Measurements from ENCODE around the gene FYN.
"Not testable (repeated sequence)": the region's sequence is repeated elsewhere in the genome, so short reads cannot be mapped to it uniquely, and the experiment has no call there.

FYN gene

DNA sequence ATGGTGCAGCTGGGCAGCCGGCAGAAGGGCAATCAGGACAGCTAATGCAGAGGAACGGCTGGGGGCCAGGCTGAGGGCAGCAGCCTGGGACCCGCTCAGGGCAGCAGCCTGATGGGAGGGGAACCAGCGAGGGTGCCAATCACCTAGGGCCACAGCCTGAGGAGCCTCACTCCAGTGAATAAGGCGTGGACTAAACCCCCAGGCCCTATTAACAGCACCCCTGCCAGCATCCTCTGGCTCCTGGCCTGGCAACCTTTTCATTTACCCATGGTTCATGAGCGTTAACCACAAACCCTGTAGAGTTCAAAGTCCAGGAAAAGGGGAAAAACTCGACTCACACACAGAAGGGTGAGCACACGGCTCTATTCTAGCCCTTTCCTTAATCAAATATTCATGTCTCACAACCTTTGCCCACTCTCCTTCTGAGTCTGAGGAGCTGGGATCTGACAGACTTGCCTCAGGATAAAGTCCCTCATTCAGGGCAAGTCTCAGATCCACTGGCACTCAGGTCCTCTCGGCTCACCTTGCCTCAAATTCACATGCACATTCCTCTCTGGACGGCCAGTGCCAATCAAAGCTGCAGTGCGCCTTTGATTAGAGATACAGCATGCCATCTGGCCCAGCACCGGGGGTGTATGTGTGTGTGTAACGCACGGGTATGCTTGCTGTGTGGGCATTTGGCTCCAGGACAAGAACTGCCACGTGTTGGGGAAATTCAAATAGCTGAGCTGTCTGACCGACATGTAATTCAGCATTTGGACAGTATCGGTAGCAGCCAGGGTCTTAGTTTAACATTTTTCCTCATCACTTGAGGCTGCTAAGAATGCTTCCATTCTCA, 180.7 kb downstream of the FYN start:
- no peak for DNase-seq

DNA sequence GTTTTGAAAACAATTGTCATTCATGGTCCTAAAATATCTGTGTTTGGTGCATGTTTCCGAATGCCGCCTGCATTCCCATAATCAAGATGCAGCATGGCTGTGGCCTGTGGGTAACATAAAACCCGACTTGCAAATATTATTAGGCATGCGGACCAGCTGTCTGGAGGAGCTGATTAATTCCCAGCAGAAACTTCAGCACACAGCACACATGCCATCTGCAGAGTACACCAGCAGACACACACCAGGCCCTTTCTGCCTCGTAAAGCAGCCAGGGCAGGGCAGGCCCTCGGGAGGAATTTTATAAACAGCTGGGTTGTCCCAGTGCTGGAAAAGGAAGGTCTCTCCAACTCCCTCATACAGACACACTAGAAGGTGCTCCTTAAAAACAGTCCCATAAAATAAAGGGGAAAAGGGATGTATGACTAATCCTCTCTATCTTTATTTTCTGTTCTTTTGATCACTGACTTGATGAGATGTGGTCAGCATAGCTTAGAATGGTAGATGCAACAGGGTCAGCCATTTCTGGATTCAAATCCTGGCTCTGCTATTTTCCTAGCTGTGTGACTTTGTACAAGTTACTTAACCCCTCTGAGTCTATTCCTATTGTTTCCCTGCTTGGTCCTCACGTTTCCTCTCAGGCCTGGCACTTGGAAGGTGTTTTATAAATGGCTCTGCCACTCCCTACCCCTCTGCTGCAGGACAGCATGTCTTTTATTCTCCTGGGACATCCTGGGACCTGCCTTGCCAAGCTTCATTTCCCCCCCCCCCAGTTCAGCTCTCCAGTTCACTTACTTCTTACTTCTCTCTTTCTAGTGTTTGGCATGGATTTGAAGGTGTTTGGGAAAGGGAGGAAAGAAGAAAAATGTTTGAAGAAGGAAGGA, 181.7 kb downstream of the FYN start:
- no peak for DNase-seq

DNA sequence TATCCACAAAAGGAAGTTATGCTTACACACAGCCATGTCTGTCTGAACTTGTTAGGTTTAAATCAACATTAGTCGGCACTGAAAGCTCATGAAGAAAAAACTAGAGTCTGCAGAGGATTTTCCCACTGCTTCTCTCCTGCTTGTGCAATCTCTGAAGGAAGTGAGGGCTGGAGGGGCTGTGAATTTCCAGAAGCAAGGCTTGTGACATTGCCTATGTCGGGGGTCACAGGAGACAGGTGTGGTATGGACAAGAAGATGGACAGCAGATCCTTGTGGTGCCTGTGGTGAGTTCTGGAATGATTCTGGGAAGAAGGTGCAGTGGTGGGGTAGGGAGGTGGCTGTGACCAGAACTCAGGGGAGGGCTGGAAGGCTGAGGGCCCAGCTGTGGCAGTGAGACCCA, 183.3 kb downstream of the FYN start:
- DNase-seq: no peak

DNA sequence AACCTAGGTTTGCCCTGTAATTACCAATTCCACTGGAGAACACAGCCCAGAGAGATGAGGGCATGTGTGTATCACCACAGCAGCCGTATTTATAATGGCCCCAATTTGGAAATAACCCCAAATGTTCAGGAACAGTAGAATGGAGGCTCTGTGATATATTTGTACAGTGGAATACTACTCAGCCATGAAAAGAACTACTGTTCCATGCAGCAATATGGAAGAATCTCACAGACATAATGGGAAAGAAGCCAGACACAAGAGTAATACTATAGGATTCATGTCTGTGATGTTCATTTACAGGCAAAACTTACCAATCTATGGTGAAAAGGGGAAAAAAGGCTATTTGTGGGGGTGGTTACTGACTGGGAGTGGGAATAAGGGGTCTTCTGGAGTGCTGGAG, 183.8 kb downstream of the FYN start:
- no peak for DNase-seq

DNA sequence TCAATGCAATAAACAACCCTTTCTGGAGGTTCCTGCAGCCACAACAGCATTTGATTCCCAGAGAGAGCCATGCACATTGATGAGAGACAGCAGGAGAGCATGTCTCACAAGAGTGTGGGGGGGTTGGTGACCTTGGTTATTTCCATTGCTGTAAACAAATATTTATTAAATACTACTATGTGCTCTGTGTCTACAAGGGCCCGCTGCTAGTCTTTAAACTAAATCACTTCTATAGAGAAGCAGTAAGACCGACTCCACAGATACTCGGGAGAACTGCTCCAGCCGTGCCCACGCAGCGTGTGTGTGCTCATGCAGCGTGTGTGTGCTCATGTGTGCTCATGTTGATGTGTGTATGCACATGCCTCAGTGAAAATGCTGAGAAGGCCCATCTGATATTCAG, 184.9 kb downstream of the FYN start:
- DNase-seq: no peak

DNA sequence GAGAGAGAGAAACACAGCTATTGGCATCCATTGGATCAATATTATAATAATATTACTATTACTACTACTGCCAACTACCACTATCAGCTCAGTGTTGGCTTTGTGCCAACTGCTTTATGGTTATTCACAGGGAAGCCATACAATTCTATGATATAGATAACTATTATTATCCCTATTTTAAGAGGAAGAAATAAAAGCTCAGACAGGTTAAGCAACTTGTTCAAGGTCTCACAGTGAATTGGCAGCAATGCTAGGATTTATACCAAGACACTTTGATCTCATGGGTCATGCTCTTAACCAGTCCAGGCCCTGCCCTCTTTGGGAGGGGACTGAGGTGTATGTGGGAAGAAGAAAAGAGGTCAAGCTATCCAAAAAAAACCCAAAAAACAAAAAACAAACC, 185.6 kb downstream of the FYN start:
- DNase-seq: no peak

DNA sequence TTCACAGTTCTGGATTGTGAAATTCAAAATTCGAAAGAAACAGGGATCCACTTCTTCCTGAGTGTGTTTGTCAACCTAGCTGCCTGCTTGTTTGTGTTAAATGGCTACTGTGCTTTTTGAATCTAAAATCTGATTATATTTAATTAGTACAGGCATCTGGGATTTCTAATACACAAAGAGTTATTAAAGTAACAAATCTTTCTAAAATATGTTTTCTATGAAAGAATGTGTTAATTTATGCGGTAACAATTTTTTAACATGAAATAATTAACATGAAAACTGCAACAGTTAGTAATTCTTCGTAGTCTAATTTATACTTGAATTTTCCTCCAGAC, 186.4 kb downstream of the FYN start:
- DNase-seq: no peak

DNA sequence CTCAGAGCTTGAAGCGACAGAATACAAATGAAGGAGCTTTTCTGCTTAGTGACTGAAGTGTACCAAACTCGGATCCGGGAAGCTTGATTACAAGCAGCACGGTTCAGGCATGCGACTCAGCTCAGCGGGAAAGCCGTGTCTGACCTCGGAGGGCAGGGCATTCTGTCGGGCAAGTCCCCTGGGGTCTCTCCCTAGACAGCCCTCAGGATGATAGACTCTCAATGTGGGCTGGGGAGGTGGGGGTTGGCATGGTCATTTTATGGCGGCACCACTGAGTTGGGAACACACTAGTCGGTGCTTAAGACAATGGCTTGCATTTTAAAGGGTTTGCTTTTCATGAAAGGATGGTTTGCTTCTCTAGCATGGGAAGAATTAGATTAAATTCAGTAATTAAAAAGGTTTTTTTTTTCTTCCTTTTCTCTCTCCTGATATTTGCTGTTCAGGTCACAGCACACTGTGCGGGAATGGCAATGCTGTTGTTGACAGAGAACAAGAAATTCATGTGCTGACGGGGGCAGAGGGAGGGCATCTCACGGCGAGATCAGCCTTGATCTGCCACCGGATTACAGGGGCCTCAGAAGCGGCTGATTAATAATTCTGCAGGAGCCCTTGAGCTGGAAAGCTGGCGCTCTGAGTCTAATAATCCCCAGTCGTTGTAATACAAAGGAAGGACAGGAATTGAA, 186.9 kb downstream of the FYN start:
- no peak for DNase-seq

DNA sequence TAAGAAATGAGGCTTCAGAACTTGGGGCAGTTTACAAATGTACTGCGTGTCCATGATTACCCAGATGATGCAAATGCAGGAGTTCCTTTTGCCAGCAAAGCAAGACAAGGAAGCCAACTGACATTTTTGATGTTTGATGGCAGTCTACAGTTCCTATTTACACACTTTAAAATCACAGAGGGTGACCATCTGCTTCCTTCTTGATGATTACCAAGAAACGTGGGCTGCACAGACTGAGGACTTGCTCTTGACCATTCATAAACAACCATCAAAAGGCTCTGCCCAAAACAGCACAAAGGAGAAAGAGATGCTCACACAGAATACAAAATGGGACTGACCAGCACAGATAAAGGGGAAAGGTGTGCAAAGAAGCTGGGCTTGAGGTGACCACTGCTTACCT, 187.7 kb downstream of the FYN start:
- DNase-seq: no peak

DNA sequence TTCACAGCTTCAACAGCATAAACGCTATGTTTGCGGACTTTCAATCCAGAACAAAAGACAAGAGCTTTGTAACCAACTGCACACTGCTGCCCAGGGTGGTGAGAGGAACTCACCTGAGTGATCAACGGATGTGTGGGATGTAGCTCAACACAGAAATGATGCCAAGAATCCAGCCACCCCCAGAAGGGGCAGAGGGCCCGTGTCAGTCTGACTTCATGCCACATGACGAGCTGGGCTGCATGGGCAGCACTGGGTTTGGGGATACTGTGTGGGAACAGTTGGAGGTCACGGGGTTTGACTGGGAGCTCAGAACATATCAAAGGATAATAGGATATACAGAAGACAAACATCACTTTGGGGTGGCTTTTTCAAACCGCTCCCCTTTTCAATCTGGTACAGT, 188.2 kb downstream of the FYN start:
- no peak for DNase-seq

DNA sequence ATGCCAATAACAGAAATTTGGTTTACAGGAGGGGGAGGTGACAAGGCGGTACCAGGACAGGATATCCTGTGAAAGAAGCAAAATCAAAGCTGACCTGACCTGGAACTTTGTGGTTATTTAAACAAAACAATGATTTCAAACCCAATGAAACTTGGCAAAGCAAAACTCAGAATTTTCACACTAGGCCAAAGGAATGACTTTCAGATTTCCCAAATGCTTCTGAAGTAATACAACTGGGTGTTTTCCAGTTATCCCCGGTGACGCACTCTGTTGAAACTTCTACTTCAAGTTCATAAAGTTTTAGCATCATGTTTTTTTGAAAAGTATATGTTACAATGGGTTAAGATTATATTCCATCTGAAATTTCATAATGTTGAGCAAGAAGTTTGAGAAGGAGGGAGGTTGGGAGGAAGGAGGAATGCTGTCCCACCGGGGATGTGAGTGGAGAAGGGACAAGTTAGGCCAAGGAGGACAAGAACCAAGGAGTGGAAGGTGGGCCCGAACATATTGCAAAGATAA, 189.4 kb downstream of the FYN start:
- peak; percentile 16 for DNase-seq

DNA sequence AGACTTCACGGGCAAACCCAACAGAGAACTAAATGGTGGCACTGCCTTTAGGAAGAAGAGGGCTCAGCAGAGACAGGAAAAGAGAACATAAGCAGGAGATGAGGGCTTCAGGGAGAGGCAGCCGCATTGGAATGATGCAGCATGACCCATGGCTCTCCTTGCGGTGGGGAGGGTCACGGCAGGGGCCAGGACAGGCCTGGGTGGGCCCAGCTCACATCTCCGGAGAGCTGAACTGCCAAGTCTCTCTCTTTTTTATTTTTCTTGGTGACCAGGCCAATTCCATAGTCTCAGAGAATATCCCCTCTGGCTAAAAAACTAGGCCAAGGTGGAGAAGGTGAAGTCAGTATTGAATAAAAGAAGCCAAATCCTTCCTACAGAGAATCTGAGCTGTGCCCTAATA, 190.1 kb downstream of the FYN start:
- DNase-seq: no peak

DNA sequence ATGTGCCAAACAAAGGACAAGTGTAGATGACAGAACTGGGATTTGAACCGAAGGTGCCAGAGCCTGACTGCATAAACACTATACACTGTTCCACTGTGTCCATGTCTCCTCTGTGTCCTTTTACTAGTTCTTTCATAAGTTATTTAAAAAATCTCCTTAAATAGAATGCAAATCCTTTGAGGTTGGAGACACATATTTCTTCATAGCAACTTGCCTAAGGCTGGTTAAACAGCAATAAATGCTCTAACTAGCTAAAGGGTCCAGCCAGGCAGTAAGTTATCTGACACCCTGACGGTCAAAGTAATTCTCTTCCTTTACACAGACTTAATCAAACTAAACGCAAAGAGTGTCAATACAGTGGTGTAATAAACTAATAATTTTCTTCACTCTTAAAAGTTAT, 191.4 kb downstream of the FYN start:
- DNase-seq: no peak

DNA sequence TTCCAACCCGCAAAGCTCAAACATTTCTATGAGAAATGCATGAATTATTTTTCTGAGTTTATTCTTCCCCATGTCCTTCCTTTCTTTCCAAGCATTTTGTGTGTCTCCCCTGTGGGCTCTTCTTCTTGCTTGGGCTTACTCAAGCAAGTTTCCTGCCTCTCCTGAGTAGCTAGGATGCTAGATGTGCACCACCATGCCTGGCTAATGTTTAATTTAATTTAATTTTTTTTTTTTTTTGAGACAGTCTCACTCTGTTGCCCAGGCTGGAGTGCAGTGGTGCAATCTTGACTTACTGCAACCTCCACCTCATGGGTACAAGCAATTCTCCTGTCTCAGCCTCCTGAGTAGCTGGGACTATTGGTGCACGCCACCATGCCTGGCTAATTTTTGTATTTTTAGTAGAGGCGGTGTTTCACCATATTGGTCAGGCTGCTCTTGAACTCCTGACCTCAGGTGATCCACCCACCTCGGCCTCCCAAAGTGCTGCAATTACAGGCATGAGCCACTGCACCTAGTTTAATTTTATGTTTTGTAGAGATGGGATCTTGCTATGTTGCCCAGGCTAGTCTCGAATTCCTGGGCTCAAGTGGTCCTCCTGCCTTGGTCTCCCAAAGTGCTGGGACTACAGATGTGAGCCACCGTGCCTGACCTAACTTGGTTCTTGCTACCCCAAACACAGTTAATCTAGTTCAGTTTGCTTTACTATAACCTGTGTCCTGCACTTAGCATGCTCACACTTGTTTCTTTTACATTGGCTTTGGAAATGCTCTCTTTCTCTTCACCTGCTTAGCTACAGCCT, 192.2 kb downstream of the FYN start:
- DNase-seq: not testable (repeated sequence)

DNA sequence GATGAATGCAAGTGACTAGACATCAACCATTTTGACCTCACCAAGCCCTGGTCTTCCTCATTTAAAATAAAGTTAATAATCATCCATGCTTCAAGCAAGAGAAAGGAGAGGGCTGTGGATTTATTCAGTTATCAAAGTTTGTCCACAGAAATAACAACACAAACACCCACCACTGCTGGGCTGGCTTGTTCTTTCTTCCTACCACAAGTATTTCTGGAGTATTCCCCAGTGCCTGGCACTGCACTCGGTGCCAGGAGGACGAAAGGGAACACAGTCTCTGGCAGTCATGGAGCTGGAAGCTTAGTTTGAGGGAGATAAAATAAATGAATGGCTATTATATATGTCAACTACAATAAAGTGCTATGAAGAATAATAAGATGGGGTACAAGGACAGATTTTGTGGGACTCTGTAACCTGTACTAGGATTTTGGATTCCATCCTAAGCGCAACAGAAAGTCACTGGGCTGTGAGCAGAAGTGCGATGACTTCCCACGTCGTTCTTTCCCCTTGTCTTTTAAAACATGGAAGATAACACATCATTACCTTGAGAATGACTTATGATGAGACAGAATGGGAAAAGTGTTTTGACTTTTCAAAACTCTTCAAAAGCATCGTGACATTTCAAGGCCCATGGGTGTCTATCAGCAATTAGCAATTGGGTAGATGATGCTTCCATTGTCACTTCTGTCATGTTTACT, 193.1 kb downstream of the FYN start:
- DNase-seq: no peak

DNA sequence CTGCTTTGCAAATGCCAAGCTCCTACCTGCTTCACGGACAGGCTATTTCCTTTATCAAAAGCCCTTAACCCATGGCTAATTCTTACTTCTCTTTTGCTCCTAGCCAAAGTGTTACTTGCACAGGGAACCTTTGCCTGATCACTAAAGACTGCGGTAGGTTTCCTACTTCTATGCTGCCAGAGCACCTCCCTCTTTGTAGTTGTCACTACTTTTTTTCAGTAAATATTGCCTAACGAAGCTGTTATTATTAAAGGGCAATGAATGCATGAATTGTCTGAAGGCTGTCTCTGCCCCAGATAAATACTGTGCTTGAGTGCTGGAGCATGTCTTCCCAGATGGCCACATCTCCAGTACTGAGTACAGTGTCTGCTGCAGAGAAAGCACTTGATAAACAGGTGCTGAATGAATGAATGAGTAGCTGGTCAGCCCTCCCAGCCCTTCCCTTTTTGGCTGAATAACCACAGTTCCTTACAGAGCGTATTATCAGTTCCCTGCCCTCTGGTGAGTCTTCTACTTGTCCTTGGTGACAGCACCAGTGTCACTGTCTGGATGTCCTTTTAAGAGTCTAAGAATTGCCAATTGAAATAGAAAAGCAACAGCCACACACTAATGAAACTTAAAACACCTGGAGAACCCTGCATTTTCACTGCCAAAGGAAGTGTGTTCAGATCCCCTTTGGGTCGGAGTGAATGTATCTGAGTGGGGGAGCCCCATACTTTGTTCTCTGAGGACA, 194.0 kb downstream of the FYN start:
- DNase-seq: no peak

DNA sequence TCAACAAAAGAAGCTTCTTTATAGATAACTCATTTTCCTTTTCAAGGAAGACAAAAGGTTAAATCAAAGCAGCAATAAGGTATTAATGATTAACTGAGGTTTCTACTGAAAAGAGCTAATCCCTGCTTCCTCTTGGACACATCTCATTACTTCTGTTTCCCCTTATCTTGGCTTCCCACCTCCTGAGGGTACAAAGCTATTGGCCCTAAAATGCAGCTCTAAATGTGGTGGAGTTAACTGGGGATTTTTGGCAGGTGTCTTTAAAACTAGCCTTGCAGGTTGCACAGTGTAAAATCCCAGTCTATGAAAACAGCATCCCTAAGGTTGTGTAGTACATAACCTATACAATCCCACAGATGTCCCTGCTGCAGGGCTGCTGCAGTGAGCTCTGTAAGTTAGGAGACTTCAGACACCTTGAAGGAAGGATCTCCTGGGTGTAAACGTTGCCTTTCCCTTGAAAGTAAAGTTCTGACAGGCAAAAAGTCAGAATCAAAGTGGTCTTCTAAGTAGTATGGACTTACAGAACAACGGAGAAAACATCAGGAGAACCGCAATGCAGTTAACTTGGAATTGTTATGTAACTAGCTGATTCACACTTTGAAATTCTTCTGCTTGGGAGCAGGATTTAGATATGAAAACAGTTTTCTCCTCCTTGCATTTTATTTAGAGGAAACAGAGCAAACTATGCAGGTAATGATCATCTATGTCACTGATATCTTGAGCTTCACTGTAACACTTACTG, 195.8 kb downstream of the FYN start:
- no peak for DNase-seq

DNA sequence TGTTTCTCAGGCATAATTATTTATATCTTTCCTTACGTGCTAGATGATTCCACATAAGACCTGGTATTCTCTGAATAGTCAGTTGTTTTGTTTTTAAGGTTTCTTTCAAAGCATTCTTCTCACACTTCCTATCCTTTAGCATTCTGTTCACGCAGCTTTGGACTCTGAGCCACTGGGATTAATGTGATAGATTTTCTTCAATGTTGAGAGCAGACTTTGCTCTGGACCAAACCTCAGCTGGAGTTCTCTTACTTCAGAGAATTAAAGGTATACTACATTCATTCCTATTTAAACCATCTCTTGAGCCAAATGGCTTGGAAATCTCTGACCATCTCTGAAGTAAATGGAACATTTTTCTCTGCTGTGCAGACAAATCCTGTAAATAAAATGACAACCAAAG, 196.9 kb downstream of the FYN start:
- DNase-seq: no peak

DNA sequence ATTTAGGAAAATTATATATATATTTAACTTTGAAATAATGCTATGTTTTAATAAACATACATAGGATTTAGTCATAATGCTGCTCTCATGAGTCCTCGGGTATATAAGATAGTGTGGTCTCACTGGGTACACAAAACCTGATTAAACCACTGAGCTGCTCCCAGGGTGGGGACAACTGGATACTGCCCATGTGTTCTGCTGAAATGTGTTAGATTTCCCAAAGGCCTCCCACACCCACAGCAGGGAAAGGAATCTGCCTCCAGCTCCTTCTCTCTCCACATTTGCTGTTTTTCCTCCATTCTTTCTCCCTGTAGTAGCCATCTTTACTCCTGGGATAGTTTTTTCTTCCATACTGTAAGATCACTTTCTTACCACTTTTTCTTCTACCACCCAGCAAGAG, 198.4 kb downstream of the FYN start:
- DNase-seq: no peak

DNA sequence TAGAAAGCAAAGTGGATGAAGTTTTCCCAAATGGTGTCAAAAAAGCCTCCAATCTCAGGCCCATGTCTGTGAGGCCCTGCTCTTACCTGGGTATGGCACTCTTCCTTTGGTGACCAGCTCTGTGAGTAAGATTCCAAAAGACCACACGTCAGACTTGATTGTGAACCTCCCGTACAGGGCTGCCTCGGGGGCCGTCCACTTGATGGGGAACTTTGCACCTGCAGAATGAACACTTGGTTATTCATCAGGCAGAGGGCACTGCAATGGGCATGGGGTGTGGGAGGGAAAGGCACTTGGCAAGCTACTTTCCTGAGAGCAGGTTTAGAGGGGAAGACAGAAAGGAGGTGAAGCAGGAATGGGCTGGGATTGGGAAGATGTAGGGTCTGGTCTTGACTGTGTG, 198.8 kb downstream of the FYN start:
- no peak for DNase-seq

DNA sequence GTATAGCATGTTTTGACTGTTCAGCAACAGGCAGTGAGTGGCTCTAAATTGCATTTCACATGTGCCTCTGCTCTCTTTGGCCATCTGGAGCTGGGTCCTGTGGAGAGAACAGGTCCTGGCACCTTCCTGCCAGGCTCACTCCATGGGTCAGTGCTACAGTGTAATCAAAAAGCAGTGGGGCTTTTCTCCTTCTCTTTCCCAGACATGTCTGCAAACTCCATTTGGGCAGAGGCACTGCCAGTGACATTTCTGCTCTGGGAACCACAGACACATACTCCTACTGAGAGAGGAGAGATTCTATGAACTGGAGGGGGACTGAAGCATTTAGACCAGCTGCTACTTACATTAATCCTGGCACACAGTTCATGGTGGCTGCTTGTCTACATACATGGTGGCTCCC, 199.3 kb downstream of the FYN start:
- DNase-seq: no peak
